Raji (cell line): ENCODE results near the gene GDPD1.

Experiments
- POLR2A ChIP-seq: IDR thresholded peaks from 2 replicates; pipeline ENCODE4 v1.6.1; 2011; ENCODE audit warnings: low read depth, low read length, control low read depth; ENCODE audit not compliant: insufficient read depth

The GDPD1 gene

GRCh38 chr17:59221159-59221847 lies 992 bp downstream of the GDPD1 start:
- TF ChIP-seq POLR2A = no peak

DNA sequence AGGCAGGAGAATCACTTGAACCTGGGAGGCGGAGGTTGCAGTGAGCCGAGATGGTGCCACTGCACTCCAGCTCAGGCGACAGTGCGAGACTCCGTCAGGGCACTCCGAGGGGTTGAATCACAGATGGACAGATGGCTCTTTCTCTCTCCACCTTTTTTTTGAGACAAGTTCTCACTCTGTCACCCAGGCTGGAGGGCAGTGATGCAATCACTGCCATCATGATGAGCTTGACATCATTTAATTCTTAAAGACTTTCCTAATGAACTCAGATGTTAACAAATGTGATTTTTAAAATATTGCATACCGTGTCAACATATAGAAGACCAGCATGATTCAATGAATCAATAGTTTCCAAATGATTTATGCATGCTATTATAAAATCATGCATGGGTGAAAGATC lies 3.5 kb downstream of the GDPD1 start:
- no peak for TF ChIP-seq POLR2A

- TF ChIP-seq POLR2A = no peak
These were observed 10.5 kb downstream of the GDPD1 start for GRCh38 chr17:59230764-59231163.

GRCh38 chr17:59234631-59235030 lies 14.3 kb downstream of the GDPD1 start:
- no peak for TF ChIP-seq POLR2A

DNA sequence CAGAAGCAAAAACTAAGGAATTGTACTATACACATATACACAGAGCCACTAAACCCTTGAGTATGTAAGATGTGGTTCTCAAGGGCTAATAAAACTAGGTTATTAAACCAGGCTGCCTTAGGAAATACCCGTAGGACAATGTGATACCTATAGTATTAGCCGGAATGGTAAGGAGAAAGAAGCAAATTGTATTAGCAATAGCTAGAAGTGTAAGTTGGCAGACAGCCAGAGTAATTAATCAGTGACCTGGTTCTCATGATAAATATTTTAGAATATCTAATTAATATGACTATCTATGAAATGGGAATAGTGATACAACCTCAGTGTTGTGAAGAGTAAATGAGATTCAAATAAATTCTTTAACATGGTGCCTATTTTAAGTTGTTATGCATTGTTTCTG lies 18.6 kb downstream of the GDPD1 start:
- no peak for TF ChIP-seq POLR2A

DNA sequence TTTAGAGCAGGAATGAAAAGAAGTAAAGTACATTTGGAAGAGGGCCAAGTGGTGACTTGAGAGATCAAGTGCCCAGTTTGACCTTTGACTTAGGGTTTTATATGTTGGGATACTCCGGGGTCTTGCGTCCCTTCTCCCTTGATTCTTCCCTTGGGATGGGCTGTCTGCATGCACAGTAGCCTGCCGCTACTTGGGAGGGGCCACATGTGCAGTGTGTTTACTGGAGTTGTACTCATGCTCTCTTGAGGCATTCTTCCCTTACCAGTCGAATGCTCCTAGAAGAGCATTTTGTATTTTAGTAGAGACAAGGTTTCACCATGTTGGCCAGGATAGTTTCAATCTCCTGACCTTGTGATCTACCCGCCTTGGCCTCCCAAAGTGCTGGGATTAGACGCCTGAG lies 23.8 kb downstream of the GDPD1 start:
- no peak for TF ChIP-seq POLR2A

DNA sequence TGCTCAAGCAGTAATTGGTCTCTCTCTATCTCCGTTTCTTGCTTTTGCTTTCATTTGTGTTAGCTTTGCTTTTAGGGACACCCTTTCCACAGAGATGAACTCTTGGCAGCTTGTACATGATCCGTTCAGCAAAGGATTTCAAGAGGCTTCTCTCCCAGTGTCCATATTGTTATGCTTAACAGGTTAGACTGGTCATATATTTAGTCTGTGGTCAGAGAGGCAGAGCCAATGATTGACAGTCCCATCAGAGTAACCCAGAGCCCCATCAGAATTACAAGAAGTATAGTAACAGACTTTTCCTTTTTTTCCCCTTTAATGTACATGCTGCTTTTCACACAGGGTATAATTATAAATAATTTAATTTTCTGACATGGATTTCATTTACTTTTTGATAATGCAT lies 34.4 kb downstream of the GDPD1 start:
- TF ChIP-seq POLR2A = no peak

DNA sequence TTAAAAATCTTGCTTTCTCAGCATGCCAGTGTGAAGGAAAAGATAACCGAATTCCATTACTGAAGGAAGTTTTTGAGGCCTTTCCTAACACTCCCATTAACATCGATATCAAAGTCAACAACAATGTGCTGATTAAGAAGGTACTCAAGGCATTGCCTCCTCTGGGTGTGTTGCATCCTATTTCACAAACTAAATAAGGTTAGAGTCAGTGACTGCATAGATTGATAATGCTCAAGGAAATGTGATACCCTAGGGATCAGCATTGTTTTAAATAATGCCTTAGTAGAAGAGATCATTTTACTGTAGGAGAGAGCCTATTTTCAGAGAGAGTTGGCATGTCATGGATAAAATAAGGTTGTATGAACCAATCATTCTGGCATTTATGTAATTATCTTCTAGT lies 36.8 kb downstream of the GDPD1 start:
- no peak for TF ChIP-seq POLR2A

GRCh38 chr17:59260722-59261121 lies 40.4 kb downstream of the GDPD1 start:
- no peak for TF ChIP-seq POLR2A

- TF ChIP-seq POLR2A = no peak
These were observed 46.4 kb downstream of the GDPD1 start for GRCh38 chr17:59266745-59267144.

- no peak for TF ChIP-seq POLR2A
These were observed 47.5 kb downstream of the GDPD1 start for GRCh38 chr17:59267776-59268175.

DNA sequence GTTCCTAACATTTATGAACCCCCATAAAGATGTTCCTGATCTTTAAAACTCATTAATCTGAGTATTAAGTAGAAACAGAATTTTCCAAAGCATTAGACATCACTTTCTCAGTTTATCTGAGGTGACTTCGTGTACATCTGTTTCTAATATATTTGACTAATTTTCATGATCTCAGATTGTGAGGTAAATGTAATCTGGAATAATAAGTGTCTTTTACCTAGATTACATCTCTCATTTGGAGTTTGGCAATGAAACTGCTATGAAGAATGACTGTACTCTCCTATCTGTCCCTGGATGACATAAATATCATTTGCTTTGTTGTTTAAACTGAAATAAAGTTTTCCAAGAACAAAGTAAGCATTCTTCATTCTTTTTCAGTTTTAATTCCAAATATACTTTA lies 55.3 kb downstream of the GDPD1 start:
- no peak for TF ChIP-seq POLR2A

GRCh38 chr17:59277031-59277430 lies 56.7 kb downstream of the GDPD1 start:
- no peak for TF ChIP-seq POLR2A

DNA sequence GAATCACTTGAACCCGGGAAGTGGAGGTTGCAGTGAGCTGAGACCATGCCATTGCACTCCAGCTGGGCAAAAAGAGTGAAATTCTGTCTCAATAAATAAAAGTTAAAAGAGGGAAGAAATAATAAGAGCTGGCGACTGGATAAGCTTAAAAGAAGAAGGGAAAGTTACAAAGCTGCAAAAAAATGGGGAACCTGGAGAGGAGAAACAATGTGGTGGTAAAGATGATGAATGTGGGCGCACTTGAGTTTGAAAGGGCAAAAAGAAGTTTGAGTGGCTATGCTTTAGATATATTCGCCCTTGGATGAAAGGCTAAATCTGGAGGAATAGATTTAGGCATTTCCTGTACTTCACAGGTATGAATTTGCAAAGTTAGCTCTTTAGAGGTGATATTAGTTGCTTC lies 58.1 kb downstream of the GDPD1 start:
- TF ChIP-seq POLR2A = no peak

- no peak for TF ChIP-seq POLR2A
These were observed 64.0 kb downstream of the GDPD1 start for GRCh38 chr17:59284317-59284716.

- no peak for TF ChIP-seq POLR2A
These were observed 67.1 kb downstream of the GDPD1 start for GRCh38 chr17:59287452-59287851.

- no peak for TF ChIP-seq POLR2A
These were observed 67.6 kb downstream of the GDPD1 start for GRCh38 chr17:59287891-59288290.
